Fibroblast of the aortic adventitia (primary cell): ENCODE results near the gene IQSEC3. TPM values are rescaled to one million over a fixed set of nuclear protein-coding genes. Genes with fewer than 3 reads are reported as not detected.
A peak's percentile ranks its signal among the peaks of the same experiment; 100 is the strongest.
"Not testable (repeated sequence)": the region's sequence is repeated elsewhere in the genome, so short reads cannot be mapped to it uniquely, and the experiment has no call there.

Experiments
- DNase-seq: peaks from one replicate; pipeline ENCODE4 v3.0.0-alpha.2; 2010; ENCODE audit warnings: low read depth
- H3K4me3 ChIP-seq: 2 replicates; pipeline ENCODE4 v1.5.1; 2011; ENCODE audit warnings: low read depth, mild to moderate bottlenecking, control low read depth, low read length, moderate library complexity
- CTCF ChIP-seq: IDR thresholded peaks from 2 replicates; pipeline ENCODE4 v1.5.1; 2011; ENCODE audit warnings: mild to moderate bottlenecking, low read length, control low read depth, inconsistent platforms; ENCODE audit not compliant: insufficient read depth
- total RNA-seq: library from RNA; depleted of rRNA; stranded (reverse); fragments of >200 nt; gene quantifications from 2 replicates; pipeline ENCODE4 v1.2.3, GENCODE V29; 2012; ENCODE audit warnings: low replicate concordance

IQSEC3 gene
- total RNA-seq, 1 donor, result not detected

DNA sequence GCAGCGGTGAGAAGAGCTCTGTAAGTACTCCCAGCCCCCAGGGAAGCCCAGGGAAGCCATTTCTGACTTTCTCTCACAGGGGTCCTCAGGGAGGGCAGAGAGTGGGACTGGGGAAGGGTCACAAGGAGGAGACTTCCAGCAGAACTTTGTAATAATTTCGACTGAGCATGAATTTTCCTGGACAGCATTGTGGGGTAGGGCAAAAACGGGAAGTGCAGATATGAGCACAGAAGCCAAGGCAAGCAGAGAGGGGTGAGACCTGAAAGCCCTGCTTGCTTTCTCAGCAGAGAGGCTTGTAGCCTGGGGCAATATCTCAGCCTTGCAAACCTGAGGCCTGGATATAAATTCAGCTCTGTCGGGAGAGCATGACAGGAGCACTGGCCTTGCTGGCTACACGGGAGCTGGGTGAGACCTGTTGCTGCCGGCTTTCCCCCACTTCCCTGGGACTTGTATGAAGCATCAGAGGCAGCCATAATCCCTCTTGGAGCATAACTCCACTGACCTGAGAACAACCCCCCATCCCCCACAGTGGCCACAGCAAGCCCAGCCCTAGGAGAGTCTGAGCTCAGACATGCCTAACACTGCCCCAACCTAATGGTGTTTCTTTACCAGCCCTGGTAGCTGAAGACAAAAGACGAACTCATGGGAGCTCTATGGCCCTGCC is 9.8 kb upstream of the IQSEC3 start:
- no peak for DNase-seq
- H3K4me3 ChIP-seq, result no peak overlapping the region
- TF ChIP-seq CTCF, result no peak

DNA sequence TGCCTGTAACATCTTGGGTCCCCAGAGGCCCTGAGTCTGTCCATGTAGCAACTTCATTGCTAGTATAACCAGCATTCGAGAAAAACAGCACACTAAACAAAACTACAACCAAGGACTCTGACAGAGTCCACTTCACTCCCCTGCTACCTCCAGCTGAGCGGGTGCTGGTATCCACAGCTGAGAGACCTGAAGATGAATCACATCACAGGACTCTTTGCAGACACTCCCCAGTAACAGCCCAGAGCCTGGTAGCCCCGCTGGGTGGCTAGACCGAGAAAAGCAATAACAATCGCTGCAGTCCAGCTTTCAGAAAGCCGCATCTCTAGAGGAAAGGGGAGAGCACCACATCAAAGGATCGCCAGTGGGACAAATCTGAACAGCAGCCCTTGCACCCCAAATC is 9.0 kb upstream of the IQSEC3 start:
- no peak for TF ChIP-seq CTCF
- DNase-seq, result no peak
- H3K4me3 ChIP-seq, result no peak overlapping the region

- no peak for TF ChIP-seq CTCF
- DNase-seq, result no peak
- no peak overlapping the region for H3K4me3 ChIP-seq
Observed at GRCh38 chr12:58832-59231, 7.7 kb upstream of the IQSEC3 start.

DNA sequence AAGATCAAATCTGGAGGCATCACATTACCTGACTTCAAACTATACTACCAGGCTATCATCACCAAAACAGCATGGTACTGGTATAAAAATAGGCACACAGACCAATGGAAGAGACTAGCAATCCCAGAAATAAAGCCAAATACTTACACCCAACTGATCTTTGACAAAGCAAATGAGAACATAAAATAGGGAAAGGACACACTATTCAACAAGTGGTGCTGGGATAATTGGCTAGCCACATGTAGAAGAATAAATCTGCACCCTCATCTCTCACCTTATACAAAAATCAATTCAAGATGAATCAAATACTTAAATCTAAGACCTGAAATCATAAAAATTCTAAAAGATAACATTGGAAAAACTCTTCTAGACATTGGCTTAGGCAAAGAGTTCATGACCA is 4.7 kb upstream of the IQSEC3 start:
- H3K4me3 ChIP-seq, DNase-seq: not testable (repeated sequence)

DNA sequence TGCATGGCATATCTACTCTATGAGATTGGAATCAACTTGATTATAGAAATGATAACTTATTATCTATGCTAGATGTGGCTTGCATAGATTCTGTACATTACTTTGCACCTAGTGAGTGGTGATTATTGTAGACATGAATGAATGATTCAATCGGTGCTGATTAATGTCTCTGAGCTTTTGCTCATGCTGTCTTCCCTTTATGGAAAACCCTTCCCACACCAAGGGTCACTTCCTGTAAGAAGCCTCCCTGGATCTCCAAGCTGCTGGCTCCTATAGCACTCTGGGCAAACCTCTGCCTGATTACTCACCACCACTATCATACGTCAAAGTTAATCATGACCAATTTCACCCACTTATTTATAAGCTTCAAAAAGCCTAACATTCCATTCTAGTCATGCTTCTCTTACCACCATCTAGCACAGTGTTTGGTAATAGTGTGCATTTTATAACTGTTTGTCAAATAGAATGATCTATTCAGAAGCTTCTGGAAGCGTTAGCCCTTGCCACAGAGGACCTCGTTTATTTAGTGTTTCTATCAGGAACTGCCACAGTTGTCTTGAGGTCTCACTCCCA is 990 bp upstream of the IQSEC3 start:
- H3K4me3 ChIP-seq, result not testable (repeated sequence)
- DNase-seq, result peak; percentile 15

- H3K4me3 ChIP-seq, result not testable (repeated sequence)
- DNase-seq, result peak; percentile 11
Observed at GRCh38 chr12:66782-67504, 376 bp downstream of the IQSEC3 start.

DNA sequence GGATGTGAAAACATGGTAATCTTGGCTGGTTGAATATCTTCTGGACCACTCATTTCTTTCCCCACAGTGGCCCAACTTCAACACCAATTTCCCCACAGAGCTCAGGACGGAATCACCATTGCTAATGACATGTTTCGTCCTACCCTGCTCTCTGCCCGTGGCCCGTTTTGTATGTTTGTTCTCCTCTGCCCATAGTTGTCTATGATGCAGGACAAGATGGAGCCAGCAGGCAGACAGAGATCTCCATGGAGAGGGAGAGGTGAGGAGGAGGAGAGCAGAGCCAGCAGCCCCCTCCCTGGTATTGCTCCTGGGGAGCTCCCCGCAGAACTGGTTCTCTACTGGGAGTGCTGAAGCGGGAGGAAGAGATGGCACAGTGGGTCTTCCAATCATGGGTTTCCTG is 3.1 kb downstream of the IQSEC3 start:
- DNase-seq, H3K4me3 ChIP-seq: not testable (repeated sequence)

- not testable (repeated sequence) for DNase-seq, H3K4me3 ChIP-seq
Observed at GRCh38 chr12:70541-70940, 4.0 kb downstream of the IQSEC3 start.

DNA sequence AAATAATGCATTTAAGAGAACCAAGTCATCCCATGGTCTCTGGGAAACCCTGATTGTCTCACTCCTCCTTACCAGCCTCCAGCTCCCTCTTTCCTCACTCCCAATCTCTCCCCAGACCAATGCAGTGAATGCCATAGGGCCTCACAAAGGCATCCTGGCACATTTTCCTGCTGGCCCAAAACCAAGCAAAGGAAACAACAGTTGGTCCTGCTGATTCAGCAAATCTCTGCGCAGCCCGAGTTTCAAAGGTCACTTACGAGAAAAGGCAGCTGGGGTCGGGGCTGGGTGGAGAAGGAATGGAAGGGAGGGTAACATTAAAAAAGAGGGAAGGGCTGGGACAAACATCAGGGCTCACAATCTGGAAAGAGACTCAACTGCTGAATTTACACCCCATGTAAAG is 5.5 kb downstream of the IQSEC3 start:
- not testable (repeated sequence) for H3K4me3 ChIP-seq, DNase-seq

- not testable (repeated sequence) for H3K4me3 ChIP-seq, DNase-seq
Observed at GRCh38 chr12:74420-75190, 8.0 kb downstream of the IQSEC3 start.

- not testable (repeated sequence) for H3K4me3 ChIP-seq, DNase-seq
Observed at GRCh38 chr12:75541-75940, 9.0 kb downstream of the IQSEC3 start.

- H3K4me3 ChIP-seq, DNase-seq: not testable (repeated sequence)
Observed at GRCh38 chr12:76102-76501, 9.5 kb downstream of the IQSEC3 start.

DNA sequence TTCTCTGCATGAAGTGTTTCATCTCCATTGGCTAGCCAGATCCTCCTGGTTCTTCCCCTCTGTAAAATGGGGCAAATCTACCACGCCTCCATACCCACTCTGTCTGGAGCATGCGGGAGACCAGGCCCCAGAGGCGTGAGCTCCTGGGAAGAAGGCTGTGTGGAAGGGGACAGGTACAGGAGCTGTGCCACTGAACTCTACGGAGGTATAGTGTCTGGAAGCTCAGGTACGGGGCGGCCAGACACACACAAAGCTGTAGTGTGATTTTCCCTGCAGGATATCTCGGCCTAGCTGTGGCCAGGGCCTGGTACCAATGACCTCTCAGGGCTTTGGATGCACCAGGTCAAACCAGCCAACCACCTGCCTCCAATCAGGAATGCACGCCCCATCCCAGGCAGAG is 10.0 kb downstream of the IQSEC3 start:
- DNase-seq, result not testable (repeated sequence)

DNA sequence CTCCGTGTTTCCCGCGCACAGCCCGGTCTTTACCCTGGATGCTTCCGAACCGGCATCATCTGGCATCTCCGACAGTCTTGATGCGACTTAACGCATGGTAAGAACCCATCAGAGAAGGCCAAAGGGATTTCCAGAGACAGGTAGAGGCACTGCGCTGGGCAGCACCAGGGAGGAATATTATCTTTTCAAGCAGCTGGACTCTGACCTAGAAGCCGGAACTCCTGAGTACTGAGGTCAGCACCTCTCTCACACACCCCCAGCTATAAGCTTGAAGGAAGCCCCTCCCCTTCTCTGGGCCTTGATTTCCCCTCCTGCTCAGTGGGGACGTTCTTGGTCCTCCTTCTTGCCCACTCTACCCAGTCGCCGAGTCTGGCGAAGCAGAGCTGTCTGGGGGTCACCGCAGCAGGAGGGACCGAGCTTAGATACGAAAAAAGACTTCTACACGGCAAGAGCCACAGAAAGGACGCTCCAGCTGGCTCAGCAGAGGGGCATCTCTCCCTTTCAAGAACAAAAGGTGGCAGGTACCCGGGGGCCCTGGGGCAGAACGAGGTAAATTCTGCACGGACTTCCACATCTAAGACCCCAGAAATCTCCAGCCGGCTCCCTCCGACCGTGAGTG is 10.6 kb downstream of the IQSEC3 start:
- DNase-seq, H3K4me3 ChIP-seq: not testable (repeated sequence)

More for the DNA sequence above, 10.0 kb downstream of the IQSEC3 start:
- not testable (repeated sequence) for H3K4me3 ChIP-seq
